GM23248 (cell line): Measurements from ENCODE around the gene HSPA12A.

Experiments
- EZH2 ChIP-seq: fragments of 200-600 bp; sonication (generic); IDR thresholded peaks from 2 replicates; pipeline ENCODE4 v1.6.1; 2018; ENCODE audit warnings: antibody characterized with exemption, mild to moderate bottlenecking; ENCODE audit not compliant: insufficient read depth, poor library complexity, severe bottlenecking
- EZH2phosphoT487 ChIP-seq: fragments of 200-600 bp; sonication (generic); IDR thresholded peaks from 2 replicates; pipeline ENCODE4 v1.6.1; 2018; ENCODE audit warnings: antibody characterized with exemption, moderate library complexity, mild to moderate bottlenecking, low read depth; ENCODE audit not compliant: insufficient read depth

GRCh38 chr10:116653885-116654284, 88.5 kb downstream of the HSPA12A start:
- TF ChIP-seq EZH2 (no peak), EZH2phosphoT487 (no peak)
